ENCODE results near the gene PLEKHA8.
A peak's percentile ranks its signal among the peaks of the same experiment; 100 is the strongest.

PLEKHA8 gene

GRCh38 chr7:30114536-30115238 is 86.5 kb downstream of the PLEKHA8 start:
- no peak for DNase-seq

GRCh38 chr7:30115709-30116297 is 87.6 kb downstream of the PLEKHA8 start:
- DNase-seq, result no peak

DNA sequence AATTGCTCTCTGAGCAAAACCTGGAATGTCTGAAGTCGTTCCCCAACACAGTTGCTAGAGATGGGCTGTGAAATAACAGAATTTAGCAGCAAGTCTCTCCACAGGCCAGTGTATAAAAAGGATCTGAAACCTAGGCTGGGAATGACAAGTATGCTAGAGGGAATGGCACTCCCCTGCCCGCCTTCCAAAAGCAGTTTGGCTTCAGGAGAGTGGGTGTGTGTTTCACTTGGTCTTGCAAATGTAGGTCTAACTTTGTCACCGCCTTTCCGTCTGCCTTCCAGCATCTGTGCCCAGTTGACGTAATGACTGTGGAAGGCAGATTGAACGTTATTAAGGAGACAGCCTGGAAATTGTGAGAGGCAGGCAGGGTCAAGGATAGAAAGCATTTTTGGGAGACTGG is 88.6 kb downstream of the PLEKHA8 start:
- DNase-seq, result no peak

DNA sequence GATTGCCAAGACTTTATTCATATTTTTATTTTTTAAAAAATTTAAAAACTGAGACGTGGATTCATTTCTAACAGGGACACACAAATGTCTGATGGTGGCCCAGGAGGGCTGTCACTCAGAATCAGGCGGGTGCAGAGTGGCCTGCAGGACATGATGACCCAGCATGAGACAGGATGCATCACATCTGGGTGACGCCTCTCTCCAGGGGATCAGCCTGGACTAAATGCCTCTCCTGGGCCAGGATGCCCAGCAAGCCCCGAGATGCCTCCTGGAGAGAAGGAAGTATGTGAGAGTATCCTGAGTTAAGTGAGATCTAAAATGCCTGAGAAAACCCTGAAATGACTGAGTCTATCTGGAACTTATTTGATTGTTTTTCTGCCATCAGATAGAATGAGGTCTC is 89.7 kb downstream of the PLEKHA8 start:
- DNase-seq, result no peak

DNA sequence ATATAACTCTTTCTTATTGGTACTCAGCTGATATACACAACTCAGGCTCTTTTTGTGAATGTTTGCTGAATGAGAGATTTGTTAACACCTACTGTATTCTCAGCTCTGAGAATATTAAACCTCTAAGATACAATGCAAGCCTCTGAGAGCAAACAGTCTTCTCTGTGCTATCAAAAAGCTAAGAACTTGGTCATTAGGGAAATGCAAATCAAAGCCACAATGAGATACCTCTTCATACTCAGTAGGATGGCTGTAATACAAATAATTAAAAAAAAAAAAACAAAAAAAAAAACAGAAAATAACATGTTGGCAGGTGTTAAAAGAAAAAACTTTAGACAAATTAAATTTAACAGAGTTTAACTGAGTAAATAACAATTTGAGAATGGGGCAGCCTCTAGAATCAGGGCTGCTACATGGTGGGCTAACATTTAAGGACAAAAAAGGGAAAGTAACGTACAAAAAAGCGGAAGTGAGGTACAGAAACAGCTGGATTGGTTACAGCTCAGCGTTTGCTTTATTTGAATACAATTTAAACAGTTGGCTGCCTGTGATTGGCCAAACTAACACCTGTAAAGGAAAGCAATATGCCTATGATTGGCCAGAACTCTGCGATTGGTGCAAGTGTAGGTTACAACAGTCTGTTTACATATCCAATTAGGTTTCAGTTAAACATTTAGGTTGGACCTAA is 91.8 kb downstream of the PLEKHA8 start:
- no peak for DNase-seq

DNA sequence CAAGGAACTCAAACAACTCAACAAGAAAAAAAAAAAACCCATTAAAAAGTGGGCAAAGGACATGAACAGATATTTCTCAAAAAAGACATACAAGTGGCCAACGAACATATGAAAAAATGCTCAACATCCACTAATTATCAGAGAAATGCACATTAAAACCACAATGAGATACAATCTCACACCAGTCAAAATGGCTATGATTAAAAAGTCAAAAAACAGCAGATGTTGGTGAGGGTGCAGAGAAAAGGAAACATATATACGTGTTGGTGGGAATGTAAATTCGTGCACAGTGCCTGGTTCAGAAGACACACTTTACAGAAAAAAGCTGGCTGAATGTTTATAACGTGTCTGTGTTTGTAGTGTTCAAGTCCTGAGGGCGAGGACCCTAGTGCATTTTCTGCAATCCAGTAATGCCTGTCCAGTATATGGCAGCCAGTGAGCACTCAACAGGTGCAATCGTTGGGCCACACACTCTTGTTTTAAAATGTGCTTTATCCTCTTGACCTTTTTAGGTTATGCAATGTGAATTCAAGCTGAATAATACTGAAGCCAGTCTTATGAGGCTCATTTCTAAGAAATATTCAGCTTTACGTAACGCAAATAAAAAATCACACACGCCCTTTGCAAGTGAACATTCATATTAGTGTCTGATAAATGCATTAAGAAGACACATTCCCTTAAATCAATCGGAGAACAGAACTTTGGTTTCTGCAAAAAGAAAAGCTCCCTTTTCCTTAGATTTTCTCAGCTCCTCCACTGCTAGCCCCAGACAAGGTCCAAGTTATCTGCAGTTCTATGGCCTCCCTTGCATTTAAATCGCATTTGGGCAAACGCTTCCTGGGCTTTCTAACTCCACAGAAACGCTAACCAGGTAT is 105.8 kb downstream of the PLEKHA8 start:
- DNase-seq, result no peak

DNA sequence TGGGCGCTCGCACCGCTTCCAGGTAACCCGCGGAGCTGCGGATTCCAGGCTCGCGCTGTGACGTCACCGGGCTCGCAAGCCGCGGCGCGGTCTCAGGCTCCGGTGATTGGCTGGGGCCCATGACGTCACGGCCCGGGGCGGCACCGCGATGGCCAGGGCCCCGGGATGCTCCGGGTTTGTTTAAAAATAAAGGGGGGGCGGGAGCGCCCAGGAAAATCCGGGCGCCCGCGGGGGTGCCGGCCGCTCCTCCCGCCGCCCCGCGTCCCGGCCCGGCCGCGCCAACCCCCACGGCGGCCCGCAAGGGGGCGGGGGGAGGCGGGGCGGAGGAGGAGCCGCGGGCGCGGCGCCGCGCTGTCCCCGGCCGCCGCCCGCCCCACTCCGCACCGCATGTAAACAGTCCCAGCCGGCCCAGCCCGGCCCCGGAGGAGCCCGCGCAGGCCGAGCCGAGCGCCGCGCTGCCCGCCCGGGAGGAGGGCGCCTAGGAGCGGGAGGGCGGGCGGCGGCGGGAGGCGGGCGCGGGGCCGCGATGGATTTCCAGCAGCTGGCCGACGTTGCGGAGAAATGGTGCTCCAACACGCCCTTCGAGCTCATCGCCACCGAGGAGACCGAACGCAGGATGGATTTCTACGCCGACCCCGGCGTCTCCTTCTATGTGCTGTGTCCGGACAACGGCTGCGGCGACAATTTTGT is 106.5 kb downstream of the PLEKHA8 start, which contains the start of gene MTURN:
Gene MTURN (plus strand): TSS at position 376 of the 690 bp plus-strand sequence. CDS start 151 bp downstream, at position 527.
- peak; percentile 86 for DNase-seq

DNA sequence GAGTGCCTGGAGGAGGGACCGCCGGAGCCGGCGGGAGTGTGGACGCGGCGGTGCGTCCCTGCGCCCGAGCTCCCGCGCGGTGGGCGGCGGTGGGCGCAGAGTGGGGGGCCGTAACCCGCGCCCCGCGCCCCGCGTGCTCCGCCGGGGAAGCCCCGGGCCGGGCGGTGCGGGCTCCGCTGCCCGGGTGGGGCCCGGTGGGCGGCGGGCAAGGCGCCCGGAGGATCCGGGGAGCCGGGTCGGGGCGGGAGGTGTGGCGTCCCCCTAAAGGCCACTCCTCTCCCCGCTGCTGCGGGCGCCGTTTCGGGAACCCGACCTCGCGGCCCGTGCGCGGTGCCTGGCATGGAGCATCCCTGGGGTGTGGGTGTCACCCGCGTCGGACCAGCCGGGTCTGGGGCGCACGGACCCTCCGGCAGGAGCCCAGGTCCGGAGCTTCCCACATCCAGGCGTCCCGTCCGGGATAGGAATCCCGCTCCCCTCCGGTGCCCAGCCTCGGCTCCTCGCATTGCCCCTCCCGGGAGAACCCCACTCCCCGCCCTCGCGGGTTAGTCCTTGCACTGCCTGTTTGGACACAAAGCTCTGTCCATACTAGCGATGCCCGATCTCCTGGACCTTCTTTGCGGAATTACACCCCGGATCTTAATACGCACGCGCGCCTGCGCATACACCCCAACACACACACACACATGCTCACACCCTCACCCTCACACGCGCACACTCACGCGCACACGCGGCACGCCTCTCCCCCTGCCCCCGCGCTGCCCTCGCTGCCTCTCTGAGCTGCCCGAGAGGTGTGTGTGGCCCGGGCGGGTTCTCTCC is 107.3 kb downstream of the PLEKHA8 start:
- DNase-seq, result peak; percentile 62

DNA sequence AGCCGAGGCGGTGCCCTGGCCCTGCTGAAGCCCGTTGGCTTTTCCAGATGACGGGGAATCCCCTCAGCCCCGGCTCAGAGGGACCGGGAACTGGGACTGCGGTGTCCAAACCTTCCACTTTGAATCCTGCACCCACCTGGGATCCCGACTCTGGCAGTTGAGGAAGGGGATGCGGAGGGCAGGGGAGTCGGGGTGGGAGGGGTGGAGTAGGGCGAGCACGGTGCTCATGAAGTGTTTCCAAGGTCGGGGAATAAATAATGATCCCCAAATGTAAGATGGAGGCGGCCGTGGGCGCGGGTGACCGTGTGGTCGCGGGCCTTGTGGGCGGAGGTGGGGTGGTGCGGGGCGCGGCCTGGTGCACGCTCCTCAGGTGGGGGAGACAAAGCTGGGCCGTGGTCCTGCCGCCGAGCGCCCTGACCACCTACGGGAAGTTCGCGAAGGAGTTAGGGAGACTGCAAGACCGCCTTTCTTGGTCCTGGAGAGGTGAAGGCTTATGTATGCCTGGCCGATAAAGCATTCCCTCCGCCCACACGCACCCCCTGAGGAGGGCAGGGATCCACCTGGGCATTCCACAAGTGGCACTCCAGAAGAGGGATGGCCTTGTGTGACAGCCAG is 108.0 kb downstream of the PLEKHA8 start:
- DNase-seq, result no peak

DNA sequence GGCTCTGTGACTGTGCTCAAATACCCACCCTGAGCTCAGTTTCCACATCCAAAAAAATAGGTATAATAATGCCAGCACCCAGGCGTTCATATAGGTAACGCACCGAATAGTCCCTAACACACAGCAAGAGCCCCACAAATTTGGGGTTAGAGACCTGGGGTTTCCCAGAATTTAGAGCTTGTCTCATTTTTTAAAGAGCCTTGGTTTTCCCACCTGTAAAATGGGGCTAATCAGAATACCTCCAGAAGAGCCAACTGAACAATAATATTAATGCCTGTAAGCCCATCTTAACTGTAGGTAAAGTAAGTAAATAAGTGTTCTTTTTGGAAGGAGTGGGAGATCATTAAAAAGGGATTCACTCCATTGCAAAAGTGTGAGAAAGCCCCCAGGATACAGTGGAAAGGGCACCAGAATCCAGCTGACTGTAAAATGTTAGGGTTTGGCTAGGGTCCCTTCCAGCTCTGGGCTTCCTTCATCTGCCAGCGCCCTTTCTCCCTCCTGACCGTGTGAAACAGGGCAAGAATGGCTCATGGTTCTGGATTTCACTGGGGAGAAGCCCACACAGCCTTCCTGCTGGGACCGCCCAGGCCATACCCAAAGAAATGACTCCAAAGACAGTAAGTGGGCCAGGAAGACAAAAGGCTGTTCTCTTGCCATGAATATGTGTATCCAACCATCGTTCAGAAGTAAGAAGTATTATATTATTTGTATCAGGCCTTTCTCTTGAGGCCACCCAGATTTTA is 108.7 kb downstream of the PLEKHA8 start:
- no peak for DNase-seq

DNA sequence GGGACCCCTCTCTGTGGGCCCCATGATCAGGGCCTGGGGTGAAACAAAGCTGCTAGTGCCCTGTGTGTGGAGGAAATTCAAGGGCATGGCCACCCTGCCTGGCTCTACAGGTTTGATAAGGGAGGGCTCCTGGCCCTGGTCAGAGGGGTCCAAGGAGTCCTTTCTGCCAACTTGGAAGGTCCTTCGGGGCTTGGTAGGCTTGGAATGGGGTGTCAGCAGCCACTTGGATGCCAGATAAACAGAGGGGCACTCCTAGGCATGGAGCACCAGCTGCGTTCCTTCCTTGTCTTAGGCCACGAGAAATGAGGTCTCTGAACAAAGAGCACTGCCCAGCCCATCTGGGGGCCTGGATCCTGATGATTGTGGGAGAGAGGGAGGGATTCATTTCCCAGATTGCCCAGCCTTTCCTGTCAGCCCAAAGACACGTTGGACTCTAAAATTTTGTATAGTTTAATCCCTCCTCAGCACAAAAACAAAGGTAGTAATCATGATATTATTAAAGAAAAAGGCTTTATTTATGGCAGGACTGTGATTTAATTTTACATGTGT is 111.7 kb downstream of the PLEKHA8 start:
- DNase-seq, result no peak

- DNase-seq, result peak; percentile 40
Observed at GRCh38 chr7:30140456-30140855, 112.2 kb downstream of the PLEKHA8 start.

- peak; percentile 54 for DNase-seq
Observed at GRCh38 chr7:30142710-30143109, 114.5 kb downstream of the PLEKHA8 start.

- DNase-seq, result peak; percentile 96
Observed at GRCh38 chr7:30143748-30144251, 115.6 kb downstream of the PLEKHA8 start.

GRCh38 chr7:30144657-30145306 is 116.6 kb downstream of the PLEKHA8 start:
- DNase-seq, result no peak

DNA sequence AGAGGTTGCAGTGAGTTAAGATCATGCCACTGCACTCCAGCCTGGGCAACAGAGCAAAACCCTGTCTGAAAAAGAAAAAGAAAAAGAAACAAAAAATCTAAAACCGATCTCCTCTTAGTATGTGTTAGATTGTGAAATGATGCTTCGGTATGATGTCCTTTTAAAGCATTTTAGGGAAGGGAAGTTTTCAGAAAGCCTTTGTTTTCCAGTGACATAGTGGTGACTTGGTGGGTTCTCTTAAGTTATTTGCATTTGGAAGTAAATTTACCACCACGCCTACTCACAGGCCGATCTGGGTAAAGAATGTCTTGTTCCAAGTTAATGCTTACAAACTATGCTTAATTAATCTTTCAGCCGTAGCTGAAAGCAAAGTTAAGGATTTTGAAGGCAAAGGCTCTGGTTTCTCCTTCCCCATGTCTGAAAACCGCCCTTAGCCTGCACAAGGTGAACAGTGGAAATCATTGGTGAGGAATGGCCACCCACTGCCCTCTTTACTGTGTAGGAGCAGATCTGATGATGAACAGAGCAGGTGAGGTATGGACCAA is 117.3 kb downstream of the PLEKHA8 start:
- DNase-seq, result no peak

- DNase-seq, result peak; percentile 46
Observed at GRCh38 chr7:30146127-30146612, 118.0 kb downstream of the PLEKHA8 start.

- no peak for DNase-seq
Observed at GRCh38 chr7:30147223-30147622, 119.0 kb downstream of the PLEKHA8 start.

DNA sequence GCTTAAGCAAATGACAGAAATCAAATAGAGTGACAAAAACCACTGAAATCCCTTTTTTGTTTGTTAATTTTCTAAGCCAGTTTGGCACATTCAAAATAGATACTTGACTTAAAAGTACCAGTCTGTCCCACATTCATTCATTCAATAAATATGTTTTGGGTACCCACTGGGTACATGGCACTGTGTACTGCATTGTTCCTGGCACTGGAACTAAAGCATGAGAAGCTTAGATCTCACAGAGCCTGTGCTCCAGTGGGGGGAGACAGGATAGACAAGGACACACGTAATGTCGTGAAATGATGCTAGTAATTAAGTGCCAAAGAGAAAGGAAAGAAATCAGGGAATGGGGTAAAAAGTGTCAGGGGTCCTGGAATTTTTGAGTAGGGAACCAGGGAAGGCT is 119.6 kb downstream of the PLEKHA8 start:
- DNase-seq, result no peak

Measured in NCI-H1092 treated with DMSO at 0.1 percent for 48 hours (cell line).